Suprapubic skin (tissue), 4 donors: ENCODE data around the gene MRPS34.

Experiments
- EP300 ChIP-seq: sonication (generic); formaldehyde crosslinking; IDR thresholded peaks from one replicate; pipeline ENCODE4 v1.6.1; 2017; ENCODE audit warnings: antibody characterized with exemption
- POLR2AphosphoS5 ChIP-seq, 3 donors: sonication (generic); formaldehyde crosslinking; IDR thresholded peaks; one replicate each; pipeline ENCODE4 v1.6.1; 2017; ENCODE audit warnings: antibody characterized with exemption in 3 of 3
- TF ChIP-seq, protein P1 (sequence below), 2 donors: fragments of 200-600 bp in 1 of 2; fragments of 450-650 bp in 1 of 2; sonication (generic) in 1 of 2; IDR thresholded peaks; one replicate each; pipeline ENCODE4 v1.5.1; 2016 to 2019; ENCODE audit warnings: antibody characterized with exemption in 2 of 2, mild to moderate bottlenecking in 1 of 2, moderate library complexity in 1 of 2

DNA sequence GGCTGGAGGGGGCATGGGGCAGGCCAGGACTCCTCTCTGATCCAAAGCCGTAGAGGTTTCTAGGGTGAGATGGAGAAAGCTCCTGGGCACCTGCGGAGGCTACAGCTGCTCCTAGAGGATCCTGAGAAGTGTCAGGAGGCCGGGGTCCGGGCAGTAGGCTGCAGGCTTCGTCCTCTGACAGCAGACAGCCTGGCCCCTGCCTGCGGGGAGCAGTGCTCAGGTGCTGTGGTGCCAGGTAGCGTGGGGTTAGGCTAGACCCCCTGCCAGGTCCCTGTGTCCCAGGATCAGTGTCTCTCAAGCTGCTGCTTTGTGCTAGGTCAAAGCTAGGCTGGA lies 1.5 kb upstream of the MRPS34 start:
- TF ChIP-seq POLR2AphosphoS5 (IDR thresholded peaks at IDR 0.05) (no peak), EP300 (no peak)
- TF ChIP-seq, protein P1, sequence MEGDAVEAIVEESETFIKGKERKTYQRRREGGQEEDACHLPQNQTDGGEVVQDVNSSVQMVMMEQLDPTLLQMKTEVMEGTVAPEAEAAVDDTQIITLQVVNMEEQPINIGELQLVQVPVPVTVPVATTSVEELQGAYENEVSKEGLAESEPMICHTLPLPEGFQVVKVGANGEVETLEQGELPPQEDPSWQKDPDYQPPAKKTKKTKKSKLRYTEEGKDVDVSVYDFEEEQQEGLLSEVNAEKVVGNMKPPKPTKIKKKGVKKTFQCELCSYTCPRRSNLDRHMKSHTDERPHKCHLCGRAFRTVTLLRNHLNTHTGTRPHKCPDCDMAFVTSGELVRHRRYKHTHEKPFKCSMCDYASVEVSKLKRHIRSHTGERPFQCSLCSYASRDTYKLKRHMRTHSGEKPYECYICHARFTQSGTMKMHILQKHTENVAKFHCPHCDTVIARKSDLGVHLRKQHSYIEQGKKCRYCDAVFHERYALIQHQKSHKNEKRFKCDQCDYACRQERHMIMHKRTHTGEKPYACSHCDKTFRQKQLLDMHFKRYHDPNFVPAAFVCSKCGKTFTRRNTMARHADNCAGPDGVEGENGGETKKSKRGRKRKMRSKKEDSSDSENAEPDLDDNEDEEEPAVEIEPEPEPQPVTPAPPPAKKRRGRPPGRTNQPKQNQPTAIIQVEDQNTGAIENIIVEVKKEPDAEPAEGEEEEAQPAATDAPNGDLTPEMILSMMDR (IDR thresholded peaks at IDR 0.05), result no peak
